Activated CD4-positive, alpha-beta T cell treated with anti-CD3 and anti-CD28 coated beads, Interleukin-2, amount 50 U/mL, for 48 hours (primary cell): ENCODE results near the gene ABLIM2.

Source experiments
- DNase-seq, 2 experiments: peaks; one replicate each; pipeline ENCODE4 v3.0.0-alpha.2; 2020

Gene ABLIM2

DNA sequence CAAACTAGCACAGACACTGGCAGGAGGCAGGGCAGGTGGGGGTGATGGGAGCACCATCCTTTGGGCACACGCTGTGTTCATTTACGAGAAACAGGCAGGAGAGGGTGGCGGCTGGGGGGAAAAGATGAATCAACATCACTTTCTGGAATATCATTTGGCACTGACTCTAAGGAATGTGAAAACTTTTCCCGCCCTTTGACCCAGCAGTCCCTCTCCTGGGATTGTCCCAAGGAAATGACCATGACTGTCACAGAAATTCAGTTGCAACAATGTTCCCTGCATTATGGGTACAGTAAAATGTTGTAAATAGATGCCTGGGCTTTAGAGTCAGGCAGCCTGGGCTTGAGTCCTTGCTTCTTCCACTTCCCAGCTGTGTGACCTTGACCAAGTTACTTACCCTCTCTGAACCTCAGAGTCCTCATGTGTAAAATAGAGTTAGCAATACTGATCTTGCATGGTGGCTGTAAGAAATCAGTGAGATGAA, 58.6 kb downstream of the ABLIM2 start:
- no peak for DNase-seq

DNA sequence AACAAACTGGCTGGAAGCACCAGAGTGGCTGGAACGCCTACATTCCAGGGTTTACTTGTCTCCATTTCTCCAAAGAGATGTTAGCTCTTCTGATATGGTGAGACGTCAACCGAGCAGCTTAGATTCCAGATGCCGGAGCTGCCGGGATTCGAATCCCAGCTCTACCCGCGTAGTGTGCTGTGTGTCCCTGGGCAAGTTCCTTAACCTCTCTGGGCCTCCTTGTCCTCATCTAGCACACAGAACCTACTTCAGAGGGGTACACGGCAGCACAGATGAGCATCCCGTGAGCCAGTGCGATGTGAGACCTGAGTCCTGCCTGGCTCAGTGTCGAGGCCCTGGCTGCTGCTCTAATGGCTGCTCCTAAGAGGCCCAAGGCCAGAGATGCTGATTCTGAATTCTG, 60.1 kb downstream of the ABLIM2 start:
- DNase-seq = no peak

DNA sequence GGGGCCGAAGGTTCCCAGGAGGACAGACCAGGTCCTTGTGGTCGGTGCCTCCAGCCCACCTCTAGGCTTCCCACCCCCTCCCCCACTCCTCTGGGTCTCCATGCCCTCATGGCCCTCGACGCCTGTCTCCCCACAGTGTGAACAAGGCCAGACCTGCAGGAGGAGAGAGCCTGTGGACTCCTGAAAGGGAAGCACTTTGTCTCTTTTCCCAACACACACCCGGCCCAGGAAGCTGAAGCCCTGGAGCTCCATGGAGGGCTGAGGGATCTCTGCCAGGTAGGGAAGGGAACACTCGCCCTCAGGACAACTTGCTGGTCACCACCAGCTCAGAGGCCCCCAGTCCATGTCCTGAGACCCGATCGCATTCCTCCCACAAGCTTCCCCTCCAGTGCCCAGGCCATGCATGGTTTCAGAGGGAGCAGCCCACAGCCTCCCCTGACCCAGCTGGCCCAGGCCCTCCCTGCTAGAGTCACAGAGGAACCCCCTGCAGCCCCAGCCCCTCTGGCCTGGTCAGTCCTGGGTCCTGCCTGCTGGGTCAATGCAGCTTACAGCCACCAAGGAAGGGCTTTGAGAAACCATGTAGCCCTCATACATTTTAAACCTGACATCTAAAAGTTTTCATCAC, 60.8 kb downstream of the ABLIM2 start:
- DNase-seq = no peak

DNA sequence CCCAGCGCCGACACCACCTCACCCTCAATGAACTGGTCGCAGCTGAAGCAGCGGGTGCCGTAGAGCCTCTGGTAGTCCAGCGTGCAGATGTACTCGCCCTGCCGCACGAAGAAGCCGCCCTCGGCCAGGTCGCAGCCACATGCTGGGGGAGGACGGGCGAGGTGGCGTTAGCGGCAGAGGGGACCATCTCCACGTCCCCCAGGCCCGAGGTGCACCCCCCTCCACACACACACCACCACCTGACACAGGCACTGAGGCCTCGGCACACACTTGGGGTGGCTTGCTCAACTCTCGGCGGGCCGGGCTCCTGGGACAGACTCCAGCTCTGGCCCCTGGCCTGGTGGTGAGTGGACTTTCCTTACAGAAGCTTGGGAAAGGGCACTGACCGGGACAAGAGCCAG, 61.5 kb downstream of the ABLIM2 start:
- DNase-seq = no peak

DNA sequence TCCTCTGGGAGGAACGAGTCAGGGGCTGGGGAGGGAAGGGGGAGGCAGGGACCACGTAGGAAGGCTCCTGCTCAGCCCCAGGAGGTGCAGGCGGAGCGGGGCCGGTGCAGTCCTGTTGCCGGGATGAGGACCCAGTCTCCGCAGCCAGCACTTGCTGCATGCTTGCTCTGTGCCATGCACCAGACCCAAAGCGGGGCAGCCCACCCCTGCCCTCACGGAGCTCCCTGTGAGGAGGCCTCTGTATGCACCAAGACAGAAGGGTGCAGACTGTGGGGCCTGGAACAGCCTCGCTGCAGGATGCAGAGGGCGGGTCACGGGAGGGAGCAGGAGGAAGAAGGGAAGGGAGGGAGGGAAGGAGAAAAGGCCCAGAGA, 61.9 kb downstream of the ABLIM2 start:
- DNase-seq = no peak

DNA sequence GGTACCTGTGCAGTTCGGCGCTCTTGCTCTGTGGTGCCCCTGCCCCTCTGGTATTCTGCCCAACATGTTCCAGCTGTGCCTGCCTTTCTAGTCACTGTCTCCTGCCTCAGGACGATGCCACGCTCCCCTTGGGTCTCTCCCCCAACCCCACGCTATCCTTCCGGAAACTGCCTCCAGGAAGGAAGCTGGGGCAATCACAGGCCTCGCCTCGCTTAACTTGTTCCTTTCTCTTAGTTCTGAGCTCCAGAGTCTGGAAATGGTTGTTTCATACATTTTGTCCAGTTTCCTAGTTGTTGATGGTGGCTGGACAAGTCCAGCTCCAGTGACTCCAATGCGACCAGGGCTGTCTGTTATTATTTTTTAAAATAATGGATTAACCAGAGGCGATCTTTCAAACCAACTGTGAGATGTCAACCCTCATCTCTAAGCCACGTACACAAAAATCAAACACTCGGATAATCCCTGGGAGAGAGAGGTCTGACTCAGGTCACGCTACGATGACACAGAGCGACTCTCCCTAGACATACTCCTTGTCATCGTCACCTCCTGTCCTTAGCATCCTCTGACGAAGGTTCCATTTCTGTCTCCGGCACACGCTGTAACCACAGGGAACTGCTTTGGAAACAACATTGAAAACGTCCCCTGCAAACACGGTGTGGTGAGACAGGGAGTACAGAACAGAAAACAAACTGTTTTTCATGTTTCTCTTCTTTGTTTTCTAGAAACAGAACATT, 62.5 kb downstream of the ABLIM2 start:
- DNase-seq = no peak

DNA sequence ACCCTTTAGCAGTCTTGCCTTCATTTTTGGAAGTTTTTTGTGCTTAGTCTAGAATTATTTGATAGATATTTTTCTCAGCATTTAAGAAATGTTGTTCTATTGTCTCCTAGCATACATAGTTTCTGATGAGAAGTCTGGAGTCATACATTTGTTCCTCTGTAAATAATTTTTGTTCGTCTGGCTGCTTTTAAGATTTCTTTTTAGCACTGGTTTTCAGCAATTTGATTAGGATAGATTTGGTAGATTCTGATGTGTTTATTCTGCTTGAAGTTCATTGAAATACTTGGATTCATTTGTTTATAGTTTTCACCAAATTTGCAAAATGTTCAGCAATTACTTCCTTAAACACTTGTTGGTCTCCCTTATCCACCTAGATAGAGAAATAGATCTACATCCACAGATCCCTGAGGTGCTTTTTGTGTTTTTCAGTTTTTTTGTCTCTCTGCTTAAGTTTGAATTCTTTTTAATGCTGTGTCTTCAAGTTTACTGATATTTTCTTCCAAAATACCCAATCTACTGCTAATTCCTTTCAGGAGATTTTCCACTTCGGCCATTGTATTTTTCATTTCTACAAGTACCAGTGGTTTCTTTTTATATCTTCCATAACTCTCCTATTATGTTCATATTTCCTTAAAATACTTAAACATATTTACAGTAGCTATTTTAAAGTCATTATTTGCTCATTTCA, 64.9 kb downstream of the ABLIM2 start:
- no peak for DNase-seq

DNA sequence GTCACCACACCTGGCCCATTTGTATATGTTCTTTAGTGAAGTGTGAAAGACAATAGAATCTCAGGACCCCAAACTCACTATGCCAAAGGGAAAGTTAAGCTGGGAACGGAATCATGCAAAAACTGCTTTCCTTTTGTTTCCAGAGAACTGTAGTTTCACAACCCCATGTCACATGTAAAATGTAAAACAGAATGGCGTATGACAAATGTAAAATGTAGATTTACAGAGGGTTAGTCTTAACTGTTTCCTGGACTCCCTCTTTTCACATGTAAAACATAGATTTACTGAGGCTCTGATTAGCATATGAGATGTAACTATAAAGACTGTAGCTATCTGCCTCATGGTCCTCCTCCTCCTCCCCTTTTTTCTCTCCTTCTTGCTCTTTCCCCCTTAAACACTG, 66.3 kb downstream of the ABLIM2 start:
- DNase-seq = no peak

DNA sequence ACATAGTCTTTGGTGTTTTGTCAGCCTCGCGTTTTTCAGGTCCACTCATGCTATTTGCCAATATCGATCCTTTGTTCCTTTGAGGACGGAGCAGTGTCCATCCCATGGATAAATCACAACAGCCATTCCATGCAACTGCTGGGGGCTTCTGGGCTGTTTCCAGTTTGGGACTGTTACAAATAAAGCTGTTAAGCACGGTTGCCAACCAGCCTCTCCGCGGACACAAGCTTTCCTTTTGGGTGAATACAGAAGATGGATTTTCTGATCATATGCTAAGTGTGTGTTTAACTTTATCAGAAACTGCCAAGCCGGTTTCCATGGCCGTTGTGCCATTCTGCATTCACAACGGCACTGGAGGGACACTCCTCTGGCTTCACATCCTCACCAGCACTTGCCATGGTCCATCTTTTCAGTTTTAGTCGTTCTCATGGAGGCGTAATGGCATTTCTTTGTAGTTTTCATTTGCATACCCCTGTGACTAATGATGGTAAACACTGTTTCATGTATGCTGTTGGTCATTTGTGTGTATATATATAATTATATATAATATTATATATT, 67.8 kb downstream of the ABLIM2 start:
- DNase-seq = no peak

DNA sequence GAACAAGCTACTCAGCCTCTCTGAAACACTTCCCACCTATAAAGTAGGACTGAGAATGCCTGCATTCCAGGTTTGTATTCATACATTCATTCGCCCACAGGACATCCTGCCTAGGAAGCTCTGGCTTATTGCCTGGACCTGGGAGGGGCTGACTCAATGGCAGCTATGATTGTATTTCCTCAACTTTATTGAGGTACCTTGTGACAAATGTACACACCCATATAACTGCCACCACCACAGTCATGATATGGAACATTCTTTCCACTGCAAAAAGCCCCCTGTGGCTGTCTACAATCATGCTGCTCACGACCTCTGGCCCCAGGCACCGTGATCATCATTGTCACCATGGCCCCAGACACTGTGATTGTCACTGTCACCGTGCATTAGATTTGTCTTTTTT, 68.3 kb downstream of the ABLIM2 start:
- DNase-seq = no peak

DNA sequence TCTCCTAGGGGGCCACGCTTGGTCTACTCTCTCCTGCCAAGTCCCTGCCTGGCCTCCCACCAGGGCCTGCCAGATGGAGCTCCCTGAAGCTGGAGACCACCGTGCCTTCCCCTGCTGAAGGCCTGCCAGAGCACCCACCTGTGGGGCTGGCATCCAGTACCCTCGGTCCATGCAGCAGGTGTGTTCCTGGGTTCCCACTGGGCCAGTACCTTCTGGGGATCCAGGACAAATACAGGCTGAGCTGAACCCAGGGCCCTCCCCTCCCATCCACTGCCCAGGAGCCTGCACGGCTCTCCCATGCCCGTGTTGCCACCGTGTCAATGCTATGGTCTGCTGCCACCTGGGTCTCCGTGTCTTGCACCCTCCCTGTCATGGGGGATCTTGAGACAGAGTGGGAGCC, 68.8 kb downstream of the ABLIM2 start:
- DNase-seq = no peak

DNA sequence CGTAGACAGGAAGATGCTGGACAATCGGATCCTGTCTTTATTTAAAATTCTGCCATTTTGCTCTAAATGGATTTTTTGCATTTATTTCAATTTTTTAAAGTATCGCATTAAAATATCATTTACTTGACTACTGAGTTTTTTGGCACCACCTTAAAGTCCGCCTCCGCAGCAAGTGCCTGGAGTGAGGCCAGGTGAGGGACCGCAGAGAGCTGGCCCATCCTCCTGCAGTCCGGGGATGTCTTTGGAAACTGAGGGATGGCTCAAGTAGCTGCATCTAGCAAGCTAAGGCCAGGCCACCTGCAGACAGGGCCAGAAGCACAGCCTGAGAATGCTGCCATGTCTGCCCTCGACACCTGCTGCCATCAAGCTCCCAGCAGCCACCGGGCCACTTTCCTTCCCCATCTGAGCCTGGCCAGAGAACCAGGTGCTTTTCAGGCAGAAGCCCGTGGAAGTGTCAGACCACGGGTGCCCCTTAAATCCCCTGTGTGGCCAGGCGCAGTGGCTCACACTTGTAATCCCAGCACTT, 69.6 kb downstream of the ABLIM2 start:
- DNase-seq = no peak

DNA sequence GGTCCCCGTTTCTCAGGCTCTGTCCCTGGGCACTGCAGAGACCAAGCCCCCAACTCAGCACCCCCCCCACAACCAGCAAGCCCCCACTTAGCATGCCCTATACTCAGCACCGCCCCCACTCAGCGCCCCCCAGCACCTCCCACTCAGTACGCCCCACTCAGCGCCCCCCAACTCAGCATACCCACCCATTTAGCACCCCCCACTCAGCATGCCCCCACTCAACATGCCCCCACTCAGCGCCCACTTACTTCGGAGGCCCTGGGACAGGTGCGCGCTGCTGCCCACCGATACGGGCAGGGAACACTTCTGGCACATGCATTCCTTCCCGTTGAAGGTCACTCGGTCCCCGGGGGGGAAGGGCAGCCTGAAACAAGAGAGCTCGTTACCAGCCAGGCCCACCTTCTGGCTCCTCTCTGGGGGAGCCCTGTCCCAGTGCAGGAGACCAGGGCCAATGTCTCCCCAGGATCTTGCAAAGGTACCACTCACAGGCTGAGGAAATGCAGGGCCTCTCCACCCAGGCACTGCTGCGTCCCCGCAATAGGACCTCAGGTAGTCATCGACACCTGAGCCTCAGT, 70.6 kb downstream of the ABLIM2 start:
- no peak for DNase-seq

DNA sequence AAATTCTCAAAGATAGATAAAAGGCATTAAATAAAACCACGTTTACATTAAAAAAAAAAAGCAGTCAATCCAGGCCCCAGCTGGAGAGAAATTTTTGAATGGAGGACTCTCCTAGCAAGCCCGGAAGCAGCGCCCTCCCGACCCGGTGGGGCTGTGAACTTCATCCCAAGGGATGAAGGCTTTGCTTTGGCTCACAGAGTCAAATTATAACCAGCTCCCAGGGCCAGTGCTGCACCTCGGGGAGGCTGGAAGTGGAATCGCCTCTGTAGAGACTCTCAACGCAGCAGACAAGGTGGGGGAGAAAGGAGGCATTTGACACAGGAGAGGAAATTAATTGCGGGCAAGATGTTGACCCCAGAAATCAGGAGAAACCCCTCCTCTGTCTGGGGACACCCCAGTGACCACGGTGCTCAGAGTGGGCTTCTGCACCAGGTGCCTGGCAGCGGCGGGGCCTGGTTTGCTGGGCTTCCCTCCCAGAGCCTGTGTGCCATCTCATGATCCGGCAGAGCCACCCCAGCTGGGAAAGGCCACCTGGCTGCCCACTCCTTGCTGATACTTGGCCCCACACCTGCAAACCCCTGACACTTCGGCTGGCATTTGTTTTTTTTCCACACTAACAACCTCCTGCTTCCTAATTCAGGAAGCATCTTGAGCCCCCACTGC, 71.7 kb downstream of the ABLIM2 start:
- DNase-seq = no peak

DNA sequence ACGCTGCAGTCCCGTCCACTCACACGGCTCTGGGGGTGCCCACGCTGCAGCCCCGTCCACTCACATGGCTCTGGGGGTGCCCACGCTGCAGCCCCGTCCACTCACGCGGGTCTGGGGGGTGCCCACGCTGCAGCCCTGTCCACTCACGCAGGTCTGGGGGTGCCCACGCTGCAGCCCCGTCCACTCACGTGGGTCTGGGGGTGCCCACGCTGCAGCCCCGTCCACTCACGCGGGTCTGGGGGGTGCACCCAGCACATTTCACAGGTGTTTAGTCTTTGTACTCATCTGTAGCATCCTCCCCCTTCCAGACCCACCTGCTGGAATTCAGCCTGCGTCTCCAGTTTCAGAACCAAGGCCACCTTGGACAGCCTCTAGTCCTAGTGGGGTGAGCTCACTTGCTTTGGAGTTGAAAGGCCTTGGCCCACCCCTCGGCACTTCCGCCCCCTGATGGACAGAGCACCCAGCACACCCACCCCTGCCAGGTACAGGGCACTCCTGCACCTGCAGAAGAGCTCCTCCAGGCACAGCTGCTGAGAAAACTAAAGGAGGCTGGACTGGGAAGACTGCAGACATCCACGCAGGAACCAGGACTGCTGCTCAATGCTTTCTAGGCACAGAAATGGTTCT, 73.0 kb downstream of the ABLIM2 start:
- DNase-seq = no peak

DNA sequence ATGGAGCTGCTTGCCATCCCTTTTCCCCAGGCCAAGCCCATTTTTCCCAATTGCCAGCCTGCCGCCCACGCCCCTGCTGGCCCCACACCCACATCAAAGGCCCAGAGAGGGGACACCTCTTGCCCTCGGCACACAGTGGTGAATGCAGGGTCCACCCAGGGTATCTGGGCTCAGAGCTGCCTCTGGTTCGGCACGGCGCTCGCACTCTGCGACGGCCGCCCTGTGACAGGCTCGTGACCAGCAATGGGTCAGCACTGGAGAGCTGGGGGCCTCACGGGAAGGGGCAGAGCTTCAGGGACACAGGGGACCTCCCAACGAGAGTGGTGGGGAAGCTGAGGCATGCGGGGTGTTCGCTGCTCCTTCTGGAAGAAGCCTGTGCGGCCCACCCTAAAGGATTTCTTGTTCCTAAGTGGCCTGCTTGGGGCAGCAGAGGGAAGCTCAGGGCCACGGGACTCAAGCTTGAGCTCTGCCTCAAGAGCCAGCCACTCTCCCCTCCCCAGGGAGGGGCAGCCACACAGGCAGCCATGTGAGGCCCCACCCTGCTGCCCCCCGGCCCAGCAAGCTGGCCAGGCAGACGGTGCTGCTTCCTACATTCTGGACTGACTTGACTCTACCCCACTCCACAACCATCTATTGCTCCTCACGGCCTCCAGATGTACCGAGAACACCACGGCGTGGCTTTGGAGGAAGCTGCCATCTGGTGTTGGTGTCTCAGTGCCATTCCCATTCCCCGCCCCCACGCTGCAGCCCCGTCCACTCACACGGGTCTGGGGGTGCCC, 73.7 kb downstream of the ABLIM2 start:
- no peak for DNase-seq

DNA sequence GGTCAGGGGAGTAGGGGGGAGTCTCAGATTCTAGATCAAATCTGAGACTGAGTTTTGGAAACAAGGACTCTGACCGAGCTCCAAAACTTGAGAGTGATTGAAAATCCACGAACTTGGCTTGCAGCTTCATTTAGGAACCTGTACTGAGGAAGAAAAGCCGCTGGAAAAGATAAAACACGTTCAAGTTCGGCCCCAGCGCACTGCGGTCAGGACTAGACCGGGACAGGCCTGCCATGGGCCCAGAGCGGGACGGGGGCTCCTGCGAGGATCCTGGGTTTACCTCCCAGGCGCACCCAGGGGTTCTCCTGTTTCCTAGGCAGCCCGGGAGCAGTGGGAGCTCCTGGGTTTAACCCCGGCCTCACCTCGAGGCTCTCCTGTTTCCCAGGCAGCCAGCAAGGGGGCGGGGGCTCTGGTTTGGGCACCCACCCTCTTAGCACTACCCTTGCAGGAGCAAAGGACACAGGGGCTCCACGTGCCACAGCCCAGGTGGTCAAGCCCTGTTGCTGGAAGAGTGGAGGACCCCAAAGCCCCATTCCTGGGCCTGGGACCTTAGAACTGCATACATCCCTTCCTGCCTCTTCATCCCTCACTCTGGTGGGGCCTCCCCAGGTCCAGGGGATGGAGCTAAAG, 74.5 kb downstream of the ABLIM2 start:
- no peak for DNase-seq

DNA sequence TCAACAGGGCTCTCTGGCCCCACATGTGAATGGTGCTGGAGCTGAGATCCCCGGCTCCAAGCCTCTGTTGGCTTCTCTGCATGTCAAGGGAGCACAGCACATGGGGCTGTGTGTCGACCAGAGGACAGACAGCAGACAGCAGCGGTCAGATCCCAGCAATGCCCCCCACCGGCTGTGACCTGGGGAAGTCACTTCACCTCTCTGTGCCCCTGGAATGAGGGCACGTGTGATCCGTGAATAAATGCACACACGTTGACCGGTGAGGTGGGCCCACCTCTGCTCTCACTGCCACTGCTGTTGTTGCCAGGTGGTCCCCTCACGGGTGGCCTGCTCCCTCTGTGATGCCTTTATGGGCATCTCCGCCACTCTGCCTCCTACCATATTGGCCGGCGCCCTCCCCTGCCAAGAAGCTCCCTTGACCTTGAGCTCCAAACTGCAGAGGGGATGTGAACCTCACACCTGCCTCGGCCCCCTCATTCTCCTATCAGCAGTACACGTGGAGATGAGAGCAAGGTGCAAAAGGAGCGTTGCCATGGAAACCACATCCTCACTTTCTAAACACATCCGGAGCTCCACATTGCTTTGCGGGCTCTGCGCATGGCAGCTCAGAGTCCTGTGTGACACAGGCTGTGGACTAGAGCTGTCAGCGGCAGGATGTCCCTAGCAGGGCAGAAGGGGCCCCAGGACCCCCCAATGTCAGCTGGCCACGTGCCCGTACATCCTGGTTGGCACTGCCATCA, 75.4 kb downstream of the ABLIM2 start:
- no peak for DNase-seq

DNA sequence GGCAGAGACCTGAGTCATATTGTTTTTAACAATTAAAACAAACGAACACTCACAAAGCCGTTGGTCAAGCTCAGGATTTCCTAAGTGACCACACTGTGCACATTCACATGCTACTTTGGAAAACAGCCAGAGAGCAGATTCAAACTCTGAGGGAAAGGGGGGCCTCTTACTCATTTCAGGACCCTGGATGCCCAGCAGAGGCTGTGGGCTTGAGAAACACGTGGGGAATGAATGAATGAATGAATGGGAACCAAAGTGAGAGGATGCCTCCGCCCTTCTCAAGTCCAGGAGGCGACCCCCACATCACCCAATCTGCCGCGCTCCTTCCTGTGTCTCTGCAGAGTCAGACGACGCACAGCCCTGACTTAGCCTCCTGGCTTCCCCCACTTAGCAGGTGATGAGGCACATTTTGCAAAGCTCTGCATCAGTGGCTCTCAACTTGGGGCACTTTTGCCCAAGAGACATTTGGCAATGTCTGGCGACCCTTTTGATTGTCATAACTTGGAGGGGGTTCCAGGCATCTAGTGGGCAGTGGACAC, 76.0 kb downstream of the ABLIM2 start:
- no peak for DNase-seq
